SH-SY5Y (cell line): Measurements from ENCODE around the gene GRIA2.

ENCODE experiments used
- GATA2 ChIP-seq: IDR thresholded peaks from 2 replicates; pipeline ENCODE4 v1.6.1; 2011; ENCODE audit warnings: mild to moderate bottlenecking, low read depth, low read length
- GATA3 ChIP-seq: IDR thresholded peaks from 2 replicates; pipeline ENCODE4 v1.6.1; 2011; ENCODE audit warnings: low read depth, mild to moderate bottlenecking, low read length, moderate library complexity

- TF ChIP-seq GATA2 (no peak), GATA3 (no peak)
Observed at GRCh38 chr4:157282019-157282418, 61.5 kb downstream of the GRIA2 start.
